HepG2 (cell line): ENCODE measurements around the gene HPCAL1. TPM values are rescaled to one million over a fixed set of nuclear protein-coding genes. Genes with fewer than 3 reads are reported as not detected.
A peak's percentile ranks its signal among the peaks of the same experiment; 100 is the strongest.

Experiments
- CREM ChIP-seq, 2 experiments: sonication (generic) in 1 of 2; formaldehyde crosslinking in 1 of 2; IDR thresholded peaks; 2 replicates each; pipeline versions ENCODE4 v1.4.0 to v1.6.1; 2016 to 2020; ENCODE audit warnings: antibody characterized with exemption in 1 of 2, mild to moderate bottlenecking in 1 of 2, missing genetic modification reagents in 1 of 2
- HOXA3 ChIP-seq: sonication (generic); formaldehyde crosslinking; IDR thresholded peaks from 2 replicates; pipeline ENCODE4 v1.5.0; 2020; ENCODE audit warnings: missing genetic modification reagents
- NFYB ChIP-seq: sonication (generic); formaldehyde crosslinking; IDR thresholded peaks from 2 replicates; pipeline ENCODE4 v1.4.0; 2020; ENCODE audit warnings: missing genetic modification reagents
- RFXAP ChIP-seq: sonication (generic); formaldehyde crosslinking; IDR thresholded peaks from 2 replicates; pipeline ENCODE4 v1.4.0; 2020; ENCODE audit warnings: missing genetic modification reagents, borderline replicate concordance
- SIN3A ChIP-seq: IDR thresholded peaks from 2 replicates; pipeline ENCODE4 v1.6.1; 2011; ENCODE audit warnings: low read depth, mild to moderate bottlenecking, control low read depth, low read length, borderline replicate concordance
- SUZ12 ChIP-seq: fragments of 150-350 bp; IDR thresholded peaks from 2 replicates; pipeline ENCODE4 v1.6.1; 2014; ENCODE audit warnings: low read depth, low read length
- TBX3 ChIP-seq: fragments of 450-650 bp; IDR thresholded peaks from 2 replicates; pipeline ENCODE4 v1.6.1; 2017; ENCODE audit warnings: antibody characterized with exemption, mild to moderate bottlenecking, inconsistent platforms, borderline replicate concordance
- THAP11 ChIP-seq: IDR thresholded peaks from 2 replicates; pipeline ENCODE4 v1.6.1; 2016; ENCODE audit warnings: missing biosample characterization, missing genetic modification reagents
- YY1 ChIP-seq: IDR thresholded peaks from 2 replicates; pipeline ENCODE4 v1.6.1; 2011; ENCODE audit warnings: low read length, low read depth, moderate library complexity, mild to moderate bottlenecking; ENCODE audit not compliant: insufficient read depth, insufficient replicate concordance
- ZIK1 ChIP-seq: sonication (generic); formaldehyde crosslinking; IDR thresholded peaks from 2 replicates; pipeline ENCODE4 v1.5.0; 2020; ENCODE audit warnings: mild to moderate bottlenecking, low read depth, missing genetic modification reagents, borderline replicate concordance
- ZMYM4 ChIP-seq: sonication (generic); formaldehyde crosslinking; IDR thresholded peaks from 2 replicates; pipeline ENCODE4 v1.8.1; 2023; ENCODE audit warnings: mild to moderate bottlenecking, missing genetic modification reagents
- ZNF546 ChIP-seq: sonication (generic); formaldehyde crosslinking; conservative IDR thresholded peaks from 2 replicates; pipeline ENCODE4 v1.8.1; 2023; ENCODE audit warnings: mild to moderate bottlenecking, missing genetic modification reagents
- polyA plus RNA-seq, 8 experiments: library from polyadenylated mRNA; depleted of rRNA in 3 of 8; stranded (reverse) in 7 of 8; unstranded in 1 of 8; fragments of >200 nt; fragmentation: Illumina TruSeq in 4 of 8; extraction: Trizol in 4 of 8; gene quantifications; 2 replicates each; pipeline versions ENCODE4 v1.2.1 to v1.2.3, GENCODE V29; 2011 to 2016; ENCODE audit warnings: low read depth in 4 of 8, missing spikeins in 1 of 8, mixed read lengths in 1 of 8; ENCODE audit not compliant: insufficient read depth in 1 of 8
- total RNA-seq, 5 experiments: library from RNA; depleted of rRNA; stranded (reverse); fragments of >200 nt; fragmentation: Illumina TruSeq; extraction: Trizol; gene quantifications; 2 replicates each; pipeline ENCODE4 v1.2.3, GENCODE V29; 2016; ENCODE audit warnings: low read depth in 1 of 5
- TF ChIP-seq, protein P1 (sequence below), 2 experiments: sonication (generic) in 1 of 2; formaldehyde crosslinking in 1 of 2; IDR thresholded peaks; 2 replicates each; pipeline versions ENCODE4 v1.6.1 to v1.9.0; 2014 to 2022; ENCODE audit warnings: antibody characterized with exemption in 1 of 2, borderline replicate concordance in 1 of 2, inconsistent platforms in 1 of 2, low read depth in 1 of 2, missing genetic modification reagents in 1 of 2
- TF ChIP-seq, protein P2 (sequence below): sonication (generic); formaldehyde crosslinking; IDR thresholded peaks from 2 replicates; pipeline ENCODE4 v1.4.0; 2020; ENCODE audit warnings: low read depth, missing genetic modification reagents
- TF ChIP-seq, protein P3 (sequence below): sonication (generic); formaldehyde crosslinking; IDR thresholded peaks from 2 replicates; pipeline ENCODE4; 2020; ENCODE audit warnings: missing genetic modification reagents, mild to moderate bottlenecking, borderline replicate concordance

HPCAL1 gene
- total and polyA plus RNA-seq, 2 of the 13 experiments (the other 11 are each of a cell fraction or from before 2014, with no cell fraction given) = 29.5 to 29.9 TPM

- TF ChIP-seq, protein P1, sequence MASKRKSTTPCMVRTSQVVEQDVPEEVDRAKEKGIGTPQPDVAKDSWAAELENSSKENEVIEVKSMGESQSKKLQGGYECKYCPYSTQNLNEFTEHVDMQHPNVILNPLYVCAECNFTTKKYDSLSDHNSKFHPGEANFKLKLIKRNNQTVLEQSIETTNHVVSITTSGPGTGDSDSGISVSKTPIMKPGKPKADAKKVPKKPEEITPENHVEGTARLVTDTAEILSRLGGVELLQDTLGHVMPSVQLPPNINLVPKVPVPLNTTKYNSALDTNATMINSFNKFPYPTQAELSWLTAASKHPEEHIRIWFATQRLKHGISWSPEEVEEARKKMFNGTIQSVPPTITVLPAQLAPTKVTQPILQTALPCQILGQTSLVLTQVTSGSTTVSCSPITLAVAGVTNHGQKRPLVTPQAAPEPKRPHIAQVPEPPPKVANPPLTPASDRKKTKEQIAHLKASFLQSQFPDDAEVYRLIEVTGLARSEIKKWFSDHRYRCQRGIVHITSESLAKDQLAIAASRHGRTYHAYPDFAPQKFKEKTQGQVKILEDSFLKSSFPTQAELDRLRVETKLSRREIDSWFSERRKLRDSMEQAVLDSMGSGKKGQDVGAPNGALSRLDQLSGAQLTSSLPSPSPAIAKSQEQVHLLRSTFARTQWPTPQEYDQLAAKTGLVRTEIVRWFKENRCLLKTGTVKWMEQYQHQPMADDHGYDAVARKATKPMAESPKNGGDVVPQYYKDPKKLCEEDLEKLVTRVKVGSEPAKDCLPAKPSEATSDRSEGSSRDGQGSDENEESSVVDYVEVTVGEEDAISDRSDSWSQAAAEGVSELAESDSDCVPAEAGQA (IDR thresholded peaks at IDR 0.05; ENCODE audit: low read depth) = peak; percentile 67
- TF ChIP-seq, protein P1 (CRISPR knock-in tag; IDR thresholded peaks at IDR 0.05; ENCODE audit: borderline replicate concordance) = no peak
- TF ChIP-seq CREM (IDR thresholded peaks at IDR 0.05) (peak; percentile 35; the same call in 1 of the 2 replicates), CREM (CRISPR knock-in tag; IDR thresholded peaks at IDR 0.05) (no peak), NFYB (CRISPR knock-in tag) (peak; percentile 81), SUZ12 (peak; percentile 44), ZIK1 (CRISPR knock-in tag) (no peak), ZMYM4 (peak; percentile 32; the same call in 1 of the 2 replicates), YY1 (peak; percentile 81), HOXA3 (CRISPR knock-in tag) (peak; percentile 71; the same call in 1 of the 2 replicates), THAP11 (peak; percentile 98), SIN3A (no peak), RFXAP (CRISPR knock-in tag) (no peak), TBX3 (no peak), ZNF546 (no peak)
- TF ChIP-seq, protein P2, sequence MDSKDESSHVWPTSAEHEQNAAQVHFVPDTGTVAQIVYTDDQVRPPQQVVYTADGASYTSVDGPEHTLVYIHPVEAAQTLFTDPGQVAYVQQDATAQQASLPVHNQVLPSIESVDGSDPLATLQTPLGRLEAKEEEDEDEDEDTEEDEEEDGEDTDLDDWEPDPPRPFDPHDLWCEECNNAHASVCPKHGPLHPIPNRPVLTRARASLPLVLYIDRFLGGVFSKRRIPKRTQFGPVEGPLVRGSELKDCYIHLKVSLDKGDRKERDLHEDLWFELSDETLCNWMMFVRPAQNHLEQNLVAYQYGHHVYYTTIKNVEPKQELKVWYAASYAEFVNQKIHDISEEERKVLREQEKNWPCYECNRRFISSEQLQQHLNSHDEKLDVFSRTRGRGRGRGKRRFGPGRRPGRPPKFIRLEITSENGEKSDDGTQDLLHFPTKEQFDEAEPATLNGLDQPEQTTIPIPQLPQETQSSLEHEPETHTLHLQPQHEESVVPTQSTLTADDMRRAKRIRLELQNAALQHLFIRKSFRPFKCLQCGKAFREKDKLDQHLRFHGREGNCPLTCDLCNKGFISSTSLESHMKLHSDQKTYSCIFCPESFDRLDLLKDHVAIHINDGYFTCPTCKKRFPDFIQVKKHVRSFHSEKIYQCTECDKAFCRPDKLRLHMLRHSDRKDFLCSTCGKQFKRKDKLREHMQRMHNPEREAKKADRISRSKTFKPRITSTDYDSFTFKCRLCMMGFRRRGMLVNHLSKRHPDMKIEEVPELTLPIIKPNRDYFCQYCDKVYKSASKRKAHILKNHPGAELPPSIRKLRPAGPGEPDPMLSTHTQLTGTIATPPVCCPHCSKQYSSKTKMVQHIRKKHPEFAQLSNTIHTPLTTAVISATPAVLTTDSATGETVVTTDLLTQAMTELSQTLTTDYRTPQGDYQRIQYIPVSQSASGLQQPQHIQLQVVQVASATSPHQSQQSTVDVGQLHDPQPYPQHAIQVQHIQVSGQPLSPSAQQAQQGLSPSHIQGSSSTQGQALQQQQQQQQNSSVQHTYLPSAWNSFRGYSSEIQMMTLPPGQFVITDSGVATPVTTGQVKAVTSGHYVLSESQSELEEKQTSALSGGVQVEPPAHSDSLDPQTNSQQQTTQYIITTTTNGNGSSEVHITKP (CRISPR knock-in tag) = no peak
- TF ChIP-seq, protein P3, sequence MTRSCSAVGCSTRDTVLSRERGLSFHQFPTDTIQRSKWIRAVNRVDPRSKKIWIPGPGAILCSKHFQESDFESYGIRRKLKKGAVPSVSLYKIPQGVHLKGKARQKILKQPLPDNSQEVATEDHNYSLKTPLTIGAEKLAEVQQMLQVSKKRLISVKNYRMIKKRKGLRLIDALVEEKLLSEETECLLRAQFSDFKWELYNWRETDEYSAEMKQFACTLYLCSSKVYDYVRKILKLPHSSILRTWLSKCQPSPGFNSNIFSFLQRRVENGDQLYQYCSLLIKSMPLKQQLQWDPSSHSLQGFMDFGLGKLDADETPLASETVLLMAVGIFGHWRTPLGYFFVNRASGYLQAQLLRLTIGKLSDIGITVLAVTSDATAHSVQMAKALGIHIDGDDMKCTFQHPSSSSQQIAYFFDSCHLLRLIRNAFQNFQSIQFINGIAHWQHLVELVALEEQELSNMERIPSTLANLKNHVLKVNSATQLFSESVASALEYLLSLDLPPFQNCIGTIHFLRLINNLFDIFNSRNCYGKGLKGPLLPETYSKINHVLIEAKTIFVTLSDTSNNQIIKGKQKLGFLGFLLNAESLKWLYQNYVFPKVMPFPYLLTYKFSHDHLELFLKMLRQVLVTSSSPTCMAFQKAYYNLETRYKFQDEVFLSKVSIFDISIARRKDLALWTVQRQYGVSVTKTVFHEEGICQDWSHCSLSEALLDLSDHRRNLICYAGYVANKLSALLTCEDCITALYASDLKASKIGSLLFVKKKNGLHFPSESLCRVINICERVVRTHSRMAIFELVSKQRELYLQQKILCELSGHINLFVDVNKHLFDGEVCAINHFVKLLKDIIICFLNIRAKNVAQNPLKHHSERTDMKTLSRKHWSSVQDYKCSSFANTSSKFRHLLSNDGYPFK = peak; percentile 22; the same call in 1 of the 2 replicates
Observed at GRCh38 chr2:10412380-10412779, 109.7 kb downstream of the HPCAL1 start (continued).
